K562 (cell line): ENCODE results near the gene COL15A1. TPM values are rescaled to one million over a fixed set of nuclear protein-coding genes. Genes with fewer than 3 reads are reported as not detected.

Experiments used
- ESRRA ChIP-seq: fragments of 450-650 bp; IDR thresholded peaks from 2 replicates; pipeline ENCODE4 v1.6.1; 2014; ENCODE audit warnings: low read depth, mild to moderate bottlenecking, moderate library complexity, borderline replicate concordance
- IFI16 ChIP-seq: fragments of 250-450 bp; sonication (Bioruptor Pico); IDR thresholded peaks from 2 replicates; pipeline ENCODE4 v2.1.2; 2022; ENCODE audit warnings: mild to moderate bottlenecking, inconsistent platforms
- MITF ChIP-seq: IDR thresholded peaks from 2 replicates; pipeline ENCODE4 v1.6.1; 2014; ENCODE audit warnings: antibody characterized with exemption
- NFYB ChIP-seq: IDR thresholded peaks from 2 replicates; pipeline ENCODE4 v1.6.1; 2011; ENCODE audit warnings: mild to moderate bottlenecking, moderate library complexity; ENCODE audit not compliant: insufficient read length; ENCODE audit errors: extremely low read depth
- SPI1 ChIP-seq: IDR thresholded peaks from 2 replicates; pipeline ENCODE4 v1.6.1; 2011; ENCODE audit warnings: low read depth, low read length, control low read depth, borderline replicate concordance
- THAP12 ChIP-seq: fragments of 250-450 bp; sonication (Bioruptor Pico); IDR thresholded peaks from 2 replicates; pipeline ENCODE4 v1.9.0; 2021; ENCODE audit warnings: mild to moderate bottlenecking, inconsistent platforms
- THRB ChIP-seq: fragments of 450-650 bp; formaldehyde crosslinking; conservative IDR thresholded peaks from 2 replicates; pipeline ENCODE4 v1.4.0; 2022; ENCODE audit warnings: mild to moderate bottlenecking, missing genetic modification characterization
- WHSC1 ChIP-seq: IDR thresholded peaks from one replicate; pipeline ENCODE4 v1.6.1; 2012; ENCODE audit warnings: low read length, control low read depth, inconsistent platforms
- ZSCAN32 ChIP-seq: fragments of 450-650 bp; formaldehyde crosslinking; IDR thresholded peaks from 2 replicates; pipeline ENCODE4 v1.4.0; 2020; ENCODE audit warnings: mild to moderate bottlenecking, moderate library complexity
- polyA plus RNA-seq, 8 experiments: library from polyadenylated mRNA; depleted of rRNA in 4 of 8; stranded (reverse) in 5 of 8; unstranded in 3 of 8; fragments of >200 nt; fragmentation: Nextera tagmentation in 2 of 8; fragmentation: Illumina TruSeq in 1 of 8; extraction: Ambion mirVana in 2 of 8; extraction: Trizol in 1 of 8; gene quantifications; 2 replicates each; pipeline versions ENCODE4 v1.2.1 to v1.2.3, GENCODE V29; 2011 to 2014; ENCODE audit warnings: inconsistent platforms in 1 of 8, missing spikeins in 1 of 8
- total RNA-seq, 7 experiments: library from RNA; depleted of rRNA in 6 of 7; stranded (reverse); fragments of >200 nt in 6 of 7; fragmentation: Illumina TruSeq in 2 of 7; extraction: Trizol in 2 of 7; gene quantifications; 2 replicates each; pipeline versions ENCODE4 v1.2.1 to v1.2.3, GENCODE V29; 2011 to 2021; ENCODE audit warnings: low replicate concordance in 1 of 7
- TF ChIP-seq, protein P1 (sequence below): fragments of 450-650 bp; IDR thresholded peaks from 2 replicates; pipeline ENCODE4 v1.6.1; 2018; ENCODE audit not compliant: partially characterized antibody
- TF ChIP-seq, protein P2 (sequence below): fragments of 450-650 bp; IDR thresholded peaks from 2 replicates; pipeline ENCODE4 v1.6.1; 2018; ENCODE audit warnings: mild to moderate bottlenecking, low read depth; ENCODE audit not compliant: partially characterized antibody
- TF ChIP-seq, protein P3 (sequence below): sonication (generic); formaldehyde crosslinking; IDR thresholded peaks from 2 replicates; pipeline ENCODE4 v1.8.0; 2022; ENCODE audit warnings: mild to moderate bottlenecking, low read depth, missing genetic modification reagents

The COL15A1 gene
- total and polyA plus RNA-seq, 9 of the 15 experiments (the other 6 are each of a cell fraction or from before 2014, with no cell fraction given) = 0.46 to 5.1 (median 2.6) TPM

DNA sequence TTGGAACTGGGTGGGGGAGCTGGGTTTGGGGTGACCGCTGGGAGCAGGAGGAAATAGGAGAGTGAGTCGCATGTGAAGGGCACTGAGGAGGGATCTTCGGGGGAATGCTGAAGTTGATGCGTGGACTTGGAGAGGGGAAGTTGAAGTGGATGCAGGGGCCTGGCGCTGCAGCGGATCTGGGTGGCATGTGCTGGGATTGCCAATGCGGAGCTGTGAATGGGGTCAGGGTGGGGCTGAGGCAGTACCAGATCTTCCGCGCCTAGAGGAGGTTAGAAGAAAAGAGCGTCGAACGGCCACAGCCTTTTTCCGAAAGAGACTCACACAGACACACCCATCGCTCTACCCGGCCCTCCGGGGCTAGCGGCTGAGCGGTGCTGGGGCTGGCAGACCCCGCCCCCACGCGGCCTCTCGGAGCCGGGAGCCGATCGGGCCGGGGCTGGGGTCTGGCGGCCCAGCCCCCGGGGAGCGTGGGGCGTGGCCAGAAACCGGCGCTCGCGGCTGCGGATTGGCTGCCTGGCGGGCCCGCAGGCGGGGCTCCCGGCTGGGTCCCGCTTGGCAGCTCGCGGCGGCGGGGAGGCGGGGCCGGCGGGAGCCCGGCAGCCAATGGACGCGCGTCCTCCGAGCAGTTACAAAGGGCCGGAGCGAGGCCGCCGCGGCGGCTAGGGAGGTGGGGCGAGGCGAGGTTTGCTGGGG lies 160.9 kb downstream of the COL15A1 start, which contains the start of gene TGFBR1 (continued):
- TF ChIP-seq THAP12 (CRISPR knock-in tag) (peak; percentile 74), MITF (no peak), NFYB (peak; percentile 25), SPI1 (peak; percentile 32; the same call in 1 of the 2 replicates), ZSCAN32 (CRISPR knock-in tag) (no peak), IFI16 (CRISPR knock-in tag) (no peak), THRB (CRISPR knock-in tag) (0 out of 2 replicates have a peak, but pooled peaks have one; percentile 30), WHSC1 (no peak), ESRRA (0 out of 2 replicates have a peak, but pooled peaks have one; percentile 29)
- TF ChIP-seq, protein P1, sequence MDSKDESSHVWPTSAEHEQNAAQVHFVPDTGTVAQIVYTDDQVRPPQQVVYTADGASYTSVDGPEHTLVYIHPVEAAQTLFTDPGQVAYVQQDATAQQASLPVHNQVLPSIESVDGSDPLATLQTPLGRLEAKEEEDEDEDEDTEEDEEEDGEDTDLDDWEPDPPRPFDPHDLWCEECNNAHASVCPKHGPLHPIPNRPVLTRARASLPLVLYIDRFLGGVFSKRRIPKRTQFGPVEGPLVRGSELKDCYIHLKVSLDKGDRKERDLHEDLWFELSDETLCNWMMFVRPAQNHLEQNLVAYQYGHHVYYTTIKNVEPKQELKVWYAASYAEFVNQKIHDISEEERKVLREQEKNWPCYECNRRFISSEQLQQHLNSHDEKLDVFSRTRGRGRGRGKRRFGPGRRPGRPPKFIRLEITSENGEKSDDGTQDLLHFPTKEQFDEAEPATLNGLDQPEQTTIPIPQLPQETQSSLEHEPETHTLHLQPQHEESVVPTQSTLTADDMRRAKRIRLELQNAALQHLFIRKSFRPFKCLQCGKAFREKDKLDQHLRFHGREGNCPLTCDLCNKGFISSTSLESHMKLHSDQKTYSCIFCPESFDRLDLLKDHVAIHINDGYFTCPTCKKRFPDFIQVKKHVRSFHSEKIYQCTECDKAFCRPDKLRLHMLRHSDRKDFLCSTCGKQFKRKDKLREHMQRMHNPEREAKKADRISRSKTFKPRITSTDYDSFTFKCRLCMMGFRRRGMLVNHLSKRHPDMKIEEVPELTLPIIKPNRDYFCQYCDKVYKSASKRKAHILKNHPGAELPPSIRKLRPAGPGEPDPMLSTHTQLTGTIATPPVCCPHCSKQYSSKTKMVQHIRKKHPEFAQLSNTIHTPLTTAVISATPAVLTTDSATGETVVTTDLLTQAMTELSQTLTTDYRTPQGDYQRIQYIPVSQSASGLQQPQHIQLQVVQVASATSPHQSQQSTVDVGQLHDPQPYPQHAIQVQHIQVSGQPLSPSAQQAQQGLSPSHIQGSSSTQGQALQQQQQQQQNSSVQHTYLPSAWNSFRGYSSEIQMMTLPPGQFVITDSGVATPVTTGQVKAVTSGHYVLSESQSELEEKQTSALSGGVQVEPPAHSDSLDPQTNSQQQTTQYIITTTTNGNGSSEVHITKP = peak; percentile 50
- TF ChIP-seq, protein P2, sequence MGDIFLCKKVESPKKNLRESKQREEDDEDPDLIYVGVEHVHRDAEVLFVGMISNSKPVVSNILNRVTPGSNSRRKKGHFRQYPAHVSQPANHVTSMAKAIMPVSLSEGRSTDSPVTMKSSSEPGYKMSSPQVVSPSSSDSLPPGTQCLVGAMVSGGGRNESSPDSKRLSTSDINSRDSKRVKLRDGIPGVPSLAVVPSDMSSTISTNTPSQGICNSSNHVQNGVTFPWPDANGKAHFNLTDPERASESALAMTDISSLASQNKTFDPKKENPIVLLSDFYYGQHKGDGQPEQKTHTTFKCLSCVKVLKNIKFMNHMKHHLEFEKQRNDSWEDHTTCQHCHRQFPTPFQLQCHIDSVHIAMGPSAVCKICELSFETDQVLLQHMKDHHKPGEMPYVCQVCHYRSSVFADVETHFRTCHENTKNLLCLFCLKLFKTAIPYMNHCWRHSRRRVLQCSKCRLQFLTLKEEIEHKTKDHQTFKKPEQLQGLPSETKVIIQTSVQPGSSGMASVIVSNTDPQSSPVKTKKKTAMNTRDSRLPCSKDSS = no peak
- TF ChIP-seq, protein P3, sequence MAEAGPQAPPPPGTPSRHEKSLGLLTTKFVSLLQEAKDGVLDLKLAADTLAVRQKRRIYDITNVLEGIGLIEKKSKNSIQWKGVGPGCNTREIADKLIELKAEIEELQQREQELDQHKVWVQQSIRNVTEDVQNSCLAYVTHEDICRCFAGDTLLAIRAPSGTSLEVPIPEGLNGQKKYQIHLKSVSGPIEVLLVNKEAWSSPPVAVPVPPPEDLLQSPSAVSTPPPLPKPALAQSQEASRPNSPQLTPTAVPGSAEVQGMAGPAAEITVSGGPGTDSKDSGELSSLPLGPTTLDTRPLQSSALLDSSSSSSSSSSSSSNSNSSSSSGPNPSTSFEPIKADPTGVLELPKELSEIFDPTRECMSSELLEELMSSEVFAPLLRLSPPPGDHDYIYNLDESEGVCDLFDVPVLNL (CRISPR knock-in tag) = no peak
